ENCODE measurements around the gene SLC25A24. TPM values are rescaled to one million over a fixed set of nuclear protein-coding genes. Genes with fewer than 3 reads are reported as not detected.
A peak's percentile ranks its signal among the peaks of the same experiment; 100 is the strongest.
"Not testable (repeated sequence)": the region's sequence is repeated elsewhere in the genome, so short reads cannot be mapped to it uniquely, and the experiment has no call there.

SLC25A24 gene
- total RNA-seq, 1 experiment from 2014 or later: 71.5 TPM

DNA sequence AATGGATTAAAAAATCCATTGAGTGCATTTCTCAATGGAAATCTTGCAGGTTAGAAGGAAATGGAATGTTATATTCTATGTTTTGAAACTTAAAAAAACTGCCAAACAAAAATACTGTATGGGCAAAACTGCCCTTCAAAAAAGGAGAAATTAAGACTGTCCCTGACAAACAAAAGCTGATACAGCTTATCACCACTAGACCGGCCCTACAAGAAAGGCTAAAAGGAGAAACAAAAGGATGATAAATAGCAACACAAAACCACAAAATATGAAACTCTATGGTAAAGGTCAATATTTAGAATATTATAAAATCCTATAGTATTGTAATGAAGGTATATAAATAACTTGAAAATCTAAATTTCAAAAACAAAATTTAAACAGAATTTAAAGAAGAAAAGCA lies 60.0 kb downstream of the SLC25A24 start:
- no peak for DNase-seq (ENCODE audit: low read depth)

DNA sequence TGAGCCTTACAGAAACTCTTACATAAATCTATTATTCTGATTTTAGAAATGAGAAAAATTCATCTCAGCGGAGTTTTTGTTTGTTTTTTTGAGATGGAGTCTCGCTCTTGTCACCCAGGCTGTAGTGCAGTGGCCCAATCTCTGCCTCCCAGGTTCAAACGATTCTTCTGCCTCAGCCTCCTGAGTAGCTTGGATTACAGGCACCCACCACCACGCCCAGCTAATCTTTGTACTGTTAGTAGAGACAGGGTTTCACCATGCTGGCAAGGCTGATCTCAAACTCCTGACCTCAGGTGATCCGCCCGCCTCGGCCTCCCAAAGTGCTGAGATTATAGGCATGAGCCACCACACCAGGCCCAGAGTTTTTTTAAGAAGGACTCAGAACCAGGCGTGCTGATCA lies 60.6 kb downstream of the SLC25A24 start:
- not testable (repeated sequence) for DNase-seq (ENCODE audit: low read depth)

DNA sequence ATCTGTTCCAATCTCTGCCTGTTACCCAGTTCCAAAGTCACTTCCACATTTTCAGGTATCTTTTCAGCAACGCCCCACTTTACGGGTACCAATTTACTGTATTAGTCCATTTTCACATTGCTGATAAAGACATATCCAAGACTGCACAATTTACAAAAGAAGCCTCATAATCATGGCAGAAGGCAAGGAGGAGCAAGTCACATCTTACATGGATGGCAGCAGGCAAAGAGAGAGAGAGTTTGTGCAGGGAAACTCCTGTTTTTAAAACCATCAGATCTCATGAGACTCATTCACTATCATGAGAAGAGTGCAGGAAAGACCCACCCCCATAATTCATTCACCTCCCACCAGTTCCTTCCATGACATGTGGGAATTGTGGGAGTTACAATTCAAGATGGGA lies 67.0 kb downstream of the SLC25A24 start:
- DNase-seq (ENCODE audit: low read depth): not testable (repeated sequence)

DNA sequence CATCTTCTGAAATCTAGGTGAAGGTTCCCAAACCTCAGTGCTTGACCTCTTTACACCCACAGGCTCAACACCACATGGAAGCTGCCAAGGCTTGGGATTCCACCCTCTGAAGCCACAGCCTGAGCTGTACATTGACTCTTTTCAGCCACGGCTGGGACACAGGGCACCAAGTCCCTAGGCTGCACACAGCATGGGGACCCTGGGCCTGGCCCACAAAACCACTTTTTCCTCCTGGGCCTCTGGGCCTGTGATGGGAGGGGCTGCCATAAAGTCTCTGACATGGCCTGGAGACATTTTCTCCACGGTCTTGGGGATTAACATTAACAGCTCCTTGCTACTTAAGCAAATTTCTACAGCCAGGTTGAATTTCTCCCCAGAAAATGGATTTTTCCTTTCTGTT lies 67.8 kb downstream of the SLC25A24 start:
- DNase-seq (ENCODE audit: low read depth): not testable (repeated sequence)

DNA sequence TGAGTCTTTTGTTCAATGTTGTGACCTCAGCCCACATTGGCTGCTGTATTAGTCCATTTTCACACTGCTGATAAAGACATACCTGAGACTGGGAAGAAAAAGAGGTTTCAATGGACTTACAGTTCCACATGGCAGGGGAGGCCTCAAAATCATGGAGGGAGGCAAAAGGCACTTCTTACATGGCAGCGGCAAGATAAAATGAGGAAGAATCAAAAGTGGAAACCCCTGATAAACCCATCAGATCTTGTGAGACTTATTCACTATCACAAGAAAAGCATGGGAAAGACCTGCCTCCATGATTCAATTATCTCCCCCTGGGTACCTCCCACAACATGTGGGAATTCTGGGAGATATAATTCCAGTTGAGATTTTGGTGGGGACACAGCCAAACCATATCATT lies 68.9 kb downstream of the SLC25A24 start:
- DNase-seq (ENCODE audit: low read depth): not testable (repeated sequence)

DNA sequence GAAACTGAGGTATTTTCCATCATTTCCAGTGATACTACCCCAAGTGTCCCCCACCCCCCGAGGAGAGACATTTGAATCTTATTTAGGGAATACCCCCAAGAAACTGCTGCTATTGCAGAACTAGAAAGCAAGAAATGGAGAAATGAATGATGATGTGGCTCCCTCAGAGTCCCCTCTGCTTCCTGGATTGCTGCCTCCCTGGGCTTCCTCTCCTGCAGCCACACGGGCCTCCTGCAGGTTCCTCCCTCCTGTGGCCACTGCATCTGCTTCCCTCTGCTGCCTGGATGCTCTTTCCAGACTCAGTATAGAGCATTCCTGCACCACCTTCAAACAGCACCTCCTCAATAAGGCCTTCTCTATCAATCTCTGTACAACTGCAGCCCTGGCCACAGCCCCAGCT lies 69.3 kb downstream of the SLC25A24 start:
- no peak for DNase-seq (ENCODE audit: low read depth)

DNA sequence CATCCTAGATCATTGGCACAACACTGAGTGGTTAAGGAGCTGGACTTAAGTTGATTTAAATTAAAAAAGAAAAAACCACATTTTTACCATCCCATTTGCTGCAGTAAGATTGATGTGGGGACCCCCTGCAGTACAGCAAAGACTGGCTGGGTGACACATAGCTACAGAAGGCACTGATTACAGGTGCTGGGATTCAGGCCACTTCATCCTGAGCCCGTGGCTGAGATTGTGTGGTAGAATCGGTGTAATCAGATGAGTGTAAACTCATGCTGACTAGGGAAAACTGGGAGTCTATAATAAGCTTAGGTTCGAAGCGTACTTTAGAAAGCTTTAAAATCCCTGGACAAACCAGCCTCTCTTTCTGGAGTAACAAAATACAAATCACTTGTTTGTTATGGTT lies 70.1 kb downstream of the SLC25A24 start:
- DNase-seq (ENCODE audit: low read depth): no peak

DNA sequence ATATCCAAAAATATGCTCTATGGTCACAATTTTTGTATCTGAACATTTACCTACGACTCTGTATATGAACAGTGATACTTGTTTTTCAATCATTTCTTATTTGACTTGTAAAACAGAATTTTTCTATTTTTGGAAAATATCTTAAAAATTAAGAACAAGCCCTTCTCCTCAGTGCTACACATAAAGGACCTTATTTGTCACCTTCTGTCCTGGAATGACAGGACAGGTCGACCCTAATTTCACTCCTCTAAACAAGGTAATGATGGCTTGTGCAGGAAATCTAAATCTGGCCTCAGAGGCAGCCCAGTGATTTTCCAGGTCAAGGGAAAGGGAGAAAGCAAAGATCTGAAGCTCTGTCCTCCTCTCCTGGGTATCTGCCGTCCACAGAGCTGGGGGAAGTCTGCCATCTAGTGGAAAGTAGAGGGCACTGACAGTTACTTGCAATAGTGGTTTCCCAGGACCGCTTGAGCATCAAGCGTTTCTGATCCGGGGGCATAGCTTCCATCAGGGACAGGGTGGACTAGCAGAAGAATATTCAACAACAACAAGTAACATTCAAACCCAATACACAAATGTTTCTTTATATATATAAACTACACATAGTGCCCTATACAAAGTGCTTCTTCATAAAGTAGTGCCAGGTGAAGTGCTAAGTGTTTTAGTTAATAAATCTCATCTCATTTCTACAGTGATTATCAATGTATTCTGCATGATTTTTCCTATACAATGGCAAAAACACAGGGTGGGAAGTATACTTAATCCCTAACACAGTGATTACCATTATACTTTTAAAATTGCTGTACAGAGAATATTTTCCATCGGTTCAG lies 74.6 kb downstream of the SLC25A24 start:
- peak; percentile 72 for DNase-seq (ENCODE audit: low read depth)

DNA sequence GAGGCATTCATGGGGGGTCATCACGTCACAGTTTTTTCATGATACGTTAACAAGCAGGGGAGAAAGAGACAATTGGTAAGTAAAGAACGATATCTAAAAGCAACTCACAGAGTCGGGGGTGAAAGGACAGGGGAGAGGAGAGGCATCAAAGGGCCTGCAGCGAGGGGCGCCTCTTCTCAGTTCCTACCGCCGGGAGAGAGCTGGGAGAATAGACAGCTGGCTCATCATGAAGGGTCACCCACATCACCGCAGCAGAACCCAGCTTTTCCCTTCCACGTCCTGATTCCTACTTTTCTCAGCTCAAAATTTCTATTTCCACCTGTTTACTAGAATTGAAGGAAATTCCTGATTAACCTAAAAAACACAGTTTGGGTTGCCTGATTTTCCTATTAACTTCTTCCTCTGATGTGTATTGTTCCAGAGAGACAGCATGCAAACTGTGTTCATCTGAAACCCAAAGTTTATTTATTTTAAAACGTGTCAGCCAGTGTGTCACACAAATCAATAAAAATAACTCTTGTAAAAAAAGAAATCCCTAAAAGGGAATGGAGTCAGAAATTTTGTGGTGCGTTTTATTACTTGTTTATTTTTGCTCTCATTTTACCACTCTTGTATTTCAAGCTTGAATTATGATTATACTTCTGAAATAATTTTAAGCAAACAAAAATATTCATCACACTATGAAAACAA lies 75.4 kb downstream of the SLC25A24 start:
- no peak for DNase-seq (ENCODE audit: low read depth)

DNA sequence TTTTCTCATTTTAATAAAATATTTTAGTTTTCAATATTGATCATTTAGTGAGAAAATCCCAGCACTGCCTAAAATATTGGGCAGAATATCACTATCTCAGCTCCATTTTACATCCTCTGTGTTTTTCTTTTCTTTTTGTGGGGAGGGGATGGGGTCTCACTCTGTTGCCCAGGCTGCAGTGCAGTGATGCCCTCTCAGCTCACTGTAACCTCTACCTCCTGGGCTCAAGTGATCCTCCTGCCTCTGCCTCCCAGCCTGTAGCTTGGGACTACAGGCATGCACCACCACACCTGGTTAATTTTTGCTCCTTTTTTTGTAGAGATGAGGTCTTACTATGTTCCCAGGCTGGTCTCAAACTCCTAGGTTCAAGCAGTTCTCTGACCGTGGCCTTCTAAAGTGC lies 76.1 kb downstream of the SLC25A24 start:
- DNase-seq (ENCODE audit: low read depth): no peak

DNA sequence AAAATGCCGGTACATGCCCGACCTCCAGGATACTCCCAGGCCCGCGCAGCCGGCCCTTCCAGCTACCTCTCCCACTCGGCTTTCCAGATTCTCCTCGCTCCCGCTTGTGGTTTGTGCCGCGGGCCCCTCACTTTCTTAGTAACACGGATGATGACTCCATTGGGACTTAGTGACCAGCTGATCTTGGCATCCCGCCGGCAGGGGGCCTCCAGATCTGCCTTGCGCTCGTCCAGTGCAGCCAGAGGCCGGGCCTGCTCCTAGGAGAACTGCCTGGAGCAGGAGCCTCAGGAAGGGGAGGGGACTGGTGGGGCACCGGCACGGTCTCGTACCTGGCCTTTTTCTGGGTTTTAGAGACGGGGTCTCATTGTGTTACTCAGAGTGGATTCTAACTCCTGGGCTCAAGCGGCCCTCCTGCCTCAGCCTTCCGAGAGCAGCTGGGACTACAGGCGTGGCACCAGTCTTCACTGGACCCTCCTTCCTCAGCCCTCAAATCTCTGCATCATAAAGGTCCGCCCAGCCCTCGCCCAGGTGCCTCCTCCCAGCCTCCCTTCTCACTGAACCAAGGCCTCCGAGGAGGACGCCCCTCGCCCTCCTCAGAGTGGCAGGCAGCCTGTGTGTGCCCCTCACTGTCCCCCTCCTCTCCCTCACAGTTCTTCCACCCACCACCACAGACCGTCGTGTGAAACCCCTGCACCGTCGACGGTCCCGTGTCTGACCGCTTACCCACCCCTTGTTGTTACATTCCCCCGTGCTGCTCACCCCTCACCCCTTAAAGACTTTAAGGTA lies 78.6 kb downstream of the SLC25A24 start:
- no peak for DNase-seq (ENCODE audit: low read depth)

DNA sequence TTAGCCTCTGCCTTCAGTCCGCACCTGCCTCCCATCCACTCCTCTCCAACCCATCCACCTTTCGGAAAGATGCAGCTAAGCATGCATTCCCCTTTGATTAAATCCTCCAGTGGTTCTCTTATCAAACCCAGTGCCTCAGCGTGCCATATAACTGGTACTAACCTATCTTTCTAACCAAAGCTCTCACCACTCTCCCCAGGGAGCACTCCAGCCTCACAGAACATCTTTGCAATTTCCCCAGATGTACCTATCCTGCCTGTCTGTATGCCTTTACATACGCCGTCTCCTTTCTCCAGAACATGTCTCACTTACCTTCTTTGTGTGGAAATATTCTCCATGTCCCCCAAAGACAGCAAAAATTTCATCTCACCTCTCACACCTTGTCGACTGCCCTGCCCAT lies 80.0 kb downstream of the SLC25A24 start:
- no peak for DNase-seq (ENCODE audit: low read depth)

DNA sequence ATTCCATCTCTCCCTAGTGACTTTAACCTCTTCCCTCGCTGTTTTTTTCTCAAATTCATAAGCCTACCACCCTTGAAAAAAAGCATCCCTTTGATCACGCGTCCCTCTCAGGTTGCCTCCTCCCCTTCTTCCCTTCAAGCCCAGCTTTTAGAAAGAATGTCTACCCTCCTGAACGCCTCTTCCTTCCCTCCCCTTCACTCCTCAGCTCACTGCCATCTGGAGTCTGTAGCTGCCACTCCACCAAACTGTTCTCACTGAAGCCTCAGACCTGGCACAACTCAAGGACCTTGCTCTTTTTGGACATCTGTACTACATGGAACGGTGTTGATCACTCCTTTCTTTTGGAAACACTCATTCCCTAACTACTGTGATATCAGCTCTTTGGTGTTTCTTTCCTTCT lies 80.6 kb downstream of the SLC25A24 start:
- DNase-seq (ENCODE audit: low read depth): no peak

DNA sequence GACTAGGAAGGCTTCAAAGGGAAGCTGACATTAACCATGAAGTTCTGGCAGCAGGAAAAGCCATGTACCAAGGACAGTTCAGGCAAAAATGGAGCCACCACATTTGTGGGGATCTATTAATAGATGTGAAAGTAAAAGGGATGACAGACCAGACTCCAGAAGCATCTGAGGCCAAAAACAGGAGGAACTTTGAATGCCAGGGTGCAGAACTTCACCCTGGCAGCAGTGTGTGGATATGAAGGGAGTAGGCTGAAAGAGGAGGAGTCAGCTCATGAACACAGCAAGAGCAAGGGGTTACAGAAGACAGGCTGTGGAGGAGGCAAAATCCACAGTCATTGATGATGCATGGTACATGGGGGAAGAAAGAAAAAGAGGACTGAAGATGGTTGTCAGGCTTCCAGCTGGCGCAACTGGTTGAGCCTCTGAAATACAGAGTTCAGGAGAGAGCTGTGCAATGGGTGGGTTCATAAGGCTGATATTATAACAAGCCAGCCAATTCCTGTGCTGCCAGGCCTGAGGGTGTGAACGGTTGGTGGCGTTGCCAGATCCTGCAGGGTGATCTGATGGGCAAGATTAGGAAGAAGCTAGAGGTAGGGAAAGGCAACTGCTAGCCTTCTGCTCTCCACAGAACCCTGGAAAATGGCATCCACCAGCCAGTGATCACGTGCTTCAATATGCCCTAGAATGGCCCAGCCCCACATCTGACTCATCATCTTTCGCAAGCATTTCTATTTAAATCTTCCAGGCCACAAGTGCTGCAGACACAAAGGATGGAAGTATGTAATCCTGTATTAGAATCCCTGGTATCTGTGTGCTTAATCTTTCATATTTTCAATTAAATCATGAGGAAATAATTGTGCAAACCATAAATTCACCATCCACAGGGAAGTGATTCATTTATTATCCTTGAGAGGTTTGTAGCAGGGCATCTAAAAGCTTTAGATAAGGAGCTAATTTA lies 81.9 kb downstream of the SLC25A24 start:
- DNase-seq (ENCODE audit: low read depth): peak; percentile 79

DNA sequence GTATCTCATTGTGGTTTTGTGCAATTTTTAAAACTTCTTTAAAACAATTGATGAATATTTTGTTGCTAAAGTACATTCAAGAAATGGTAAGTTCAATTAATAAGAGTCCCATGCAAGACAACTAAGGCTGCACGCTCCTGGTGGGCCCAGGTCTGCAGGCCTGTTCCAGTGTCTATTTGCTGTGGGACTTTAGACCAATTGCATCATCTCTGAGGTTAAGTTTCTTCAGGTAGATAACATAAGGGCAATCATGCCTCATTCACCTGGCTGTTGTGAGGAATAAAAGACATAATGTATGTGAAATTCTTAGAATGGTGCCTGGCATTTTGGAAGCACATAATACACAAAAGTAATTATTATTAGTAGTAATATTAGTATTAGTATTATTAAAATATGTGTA lies 82.9 kb downstream of the SLC25A24 start:
- no peak for DNase-seq (ENCODE audit: low read depth)

DNA sequence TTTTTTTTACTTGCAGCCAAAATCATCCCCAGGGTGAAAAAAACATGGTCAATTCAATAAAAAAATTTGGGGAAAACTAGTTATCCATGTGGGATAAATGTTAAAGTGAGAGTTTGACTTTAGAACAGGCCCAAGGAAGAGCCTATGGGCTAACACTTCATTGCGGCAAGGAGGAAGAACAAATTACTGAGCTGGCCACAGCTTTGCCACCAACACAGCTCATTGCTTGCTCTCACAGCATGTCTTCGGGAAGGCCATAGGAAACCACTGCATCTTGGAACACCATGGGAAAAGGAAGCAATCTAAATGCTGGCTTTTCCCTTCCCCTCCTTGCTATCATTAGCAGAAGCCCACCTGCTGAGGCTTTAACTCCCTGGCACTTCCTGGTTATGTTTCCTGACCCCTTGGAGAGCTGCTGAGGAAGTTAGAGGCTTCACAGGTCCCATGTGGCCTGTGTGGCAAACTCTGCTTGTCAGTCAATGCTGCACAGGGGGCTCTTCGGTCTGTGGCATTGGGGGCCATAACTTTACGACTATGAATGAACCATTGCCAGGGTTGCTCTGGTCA lies 86.0 kb downstream of the SLC25A24 start:
- DNase-seq (ENCODE audit: low read depth): no peak

DNA sequence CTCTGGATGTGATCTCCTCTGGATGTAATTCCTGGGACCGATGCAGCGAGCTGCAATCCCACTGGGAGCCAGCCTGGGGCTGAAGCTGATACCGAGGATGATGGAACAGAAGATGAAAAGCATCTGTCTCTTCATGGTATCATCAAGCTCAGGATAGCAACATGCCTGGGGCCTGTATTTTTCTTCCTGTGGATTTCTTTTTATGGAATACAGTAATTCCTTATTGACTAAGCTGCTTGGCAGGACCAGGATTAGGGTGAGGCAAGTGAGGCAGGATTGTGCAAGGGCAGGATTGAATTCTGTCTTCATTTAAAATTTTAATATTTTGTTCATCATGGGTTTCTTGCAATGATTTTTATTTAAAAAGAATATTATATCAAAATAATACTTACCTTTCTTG lies 86.6 kb downstream of the SLC25A24 start:
- no peak for DNase-seq (ENCODE audit: low read depth)

DNA sequence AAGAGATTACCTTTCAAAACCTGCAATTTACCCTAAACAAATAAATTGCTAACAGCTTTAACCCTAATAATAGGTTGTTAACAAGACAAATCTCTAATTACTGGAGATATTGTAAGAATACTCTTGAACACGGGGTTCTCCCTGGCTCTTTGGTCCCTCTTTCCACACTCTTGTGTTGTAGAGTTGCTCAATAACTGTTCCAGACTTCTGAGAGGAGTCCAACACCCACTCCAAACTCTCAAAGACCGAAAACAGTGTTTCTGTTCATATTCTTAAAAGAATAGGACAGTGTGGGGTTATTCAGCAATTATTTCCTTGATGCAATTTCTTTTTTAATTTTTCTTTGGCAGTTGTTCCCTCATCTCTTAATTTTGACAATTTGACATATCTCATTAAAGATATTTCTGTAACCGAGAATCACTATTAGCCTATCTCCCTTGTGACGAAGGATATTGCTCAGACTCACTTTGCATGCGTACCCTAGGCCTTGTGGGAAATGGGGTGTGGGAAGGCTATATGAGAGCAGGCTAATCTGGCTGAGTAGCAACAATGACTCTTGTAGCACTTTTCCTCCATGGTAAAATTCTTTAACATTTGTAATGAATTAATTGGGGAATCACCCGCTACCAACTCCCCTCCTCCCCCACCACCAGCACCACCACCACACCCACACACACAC lies 90.7 kb downstream of the SLC25A24 start:
- no peak for DNase-seq (ENCODE audit: low read depth)

DNA sequence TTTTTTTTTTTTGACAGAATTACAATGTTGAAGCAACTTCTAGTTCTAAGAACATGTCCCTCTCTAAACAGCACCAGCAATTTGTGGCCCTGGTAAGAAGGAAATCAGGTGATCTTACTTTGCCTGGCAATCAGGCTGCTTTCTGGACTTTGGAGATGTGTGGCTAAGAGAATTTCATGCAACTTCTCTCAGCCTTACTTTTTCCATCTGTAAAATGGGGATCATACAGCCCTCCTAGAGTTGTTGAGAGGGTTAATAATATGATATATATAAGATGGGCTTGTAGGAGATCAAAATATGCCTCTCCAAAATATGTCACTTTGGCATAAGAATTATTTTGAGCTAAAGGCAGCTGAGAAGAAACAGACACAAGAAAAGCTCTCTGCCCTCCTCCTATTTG lies 92.0 kb downstream of the SLC25A24 start:
- no peak for DNase-seq (ENCODE audit: low read depth)

DNA sequence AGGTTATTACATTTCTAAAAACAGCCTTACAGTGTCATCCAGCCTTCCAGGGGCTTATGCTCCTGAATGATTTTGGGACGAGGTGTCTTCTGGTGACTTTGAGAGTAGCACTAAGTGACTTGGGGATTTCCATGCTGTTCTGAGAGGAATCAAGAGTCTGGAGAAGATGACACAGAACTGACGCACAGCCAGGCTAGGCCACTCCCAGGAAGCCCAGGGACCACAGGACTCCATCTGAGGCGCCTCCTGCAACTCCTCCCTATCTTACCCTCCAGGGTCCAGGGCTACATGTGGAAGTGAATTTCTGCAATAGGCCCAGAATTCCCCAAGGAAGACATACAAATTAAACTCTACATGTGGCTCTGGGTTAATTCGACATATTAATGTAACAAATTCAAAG lies 92.5 kb downstream of the SLC25A24 start:
- DNase-seq (ENCODE audit: low read depth): peak; percentile 58
